Fibroblast of skin of back (primary cell): ENCODE results near the gene CHRNB1.

ENCODE experiments used
- DNase-seq: peaks from one replicate; pipeline ENCODE4 v3.0.0-alpha.2; 2013

CHRNB1 gene

GRCh38 chr17:7438656-7439460, 6.0 kb upstream of the CHRNB1 start:
- DNase-seq: no peak

DNA sequence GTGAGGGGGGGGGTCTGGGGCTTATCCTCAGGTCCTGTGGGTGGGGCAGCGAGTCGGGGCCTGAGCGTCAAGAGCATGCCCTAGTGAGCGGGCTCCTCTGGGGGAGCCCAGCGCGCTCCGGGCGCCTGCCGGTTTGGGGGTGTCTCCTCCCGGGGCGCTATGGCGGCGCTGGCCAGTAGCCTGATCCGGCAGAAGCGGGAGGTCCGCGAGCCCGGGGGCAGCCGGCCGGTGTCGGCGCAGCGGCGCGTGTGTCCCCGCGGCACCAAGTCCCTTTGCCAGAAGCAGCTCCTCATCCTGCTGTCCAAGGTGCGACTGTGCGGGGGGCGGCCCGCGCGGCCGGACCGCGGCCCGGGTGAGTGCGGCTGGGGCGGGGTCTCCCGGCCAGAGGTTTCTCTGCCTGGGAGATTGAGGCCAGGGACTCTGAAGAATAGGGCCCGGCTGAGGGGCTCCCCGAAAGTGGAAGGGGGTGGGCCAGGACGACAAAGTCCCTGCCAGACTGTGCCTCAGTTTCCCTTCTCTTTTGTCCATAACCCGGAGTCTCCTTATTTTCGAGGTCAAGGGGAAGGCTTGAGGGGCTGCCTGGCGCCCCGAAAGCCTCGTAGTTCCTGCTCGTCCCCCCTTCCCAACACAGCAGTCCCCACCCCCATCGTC, 5.3 kb upstream of the CHRNB1 start, which contains the start of gene FGF11:
FGF11 (plus strand) TSS at position 51 of the 651 bp plus-strand sequence; CDS start at position 160, 109 bp downstream.
- DNase-seq: no peak

DNA sequence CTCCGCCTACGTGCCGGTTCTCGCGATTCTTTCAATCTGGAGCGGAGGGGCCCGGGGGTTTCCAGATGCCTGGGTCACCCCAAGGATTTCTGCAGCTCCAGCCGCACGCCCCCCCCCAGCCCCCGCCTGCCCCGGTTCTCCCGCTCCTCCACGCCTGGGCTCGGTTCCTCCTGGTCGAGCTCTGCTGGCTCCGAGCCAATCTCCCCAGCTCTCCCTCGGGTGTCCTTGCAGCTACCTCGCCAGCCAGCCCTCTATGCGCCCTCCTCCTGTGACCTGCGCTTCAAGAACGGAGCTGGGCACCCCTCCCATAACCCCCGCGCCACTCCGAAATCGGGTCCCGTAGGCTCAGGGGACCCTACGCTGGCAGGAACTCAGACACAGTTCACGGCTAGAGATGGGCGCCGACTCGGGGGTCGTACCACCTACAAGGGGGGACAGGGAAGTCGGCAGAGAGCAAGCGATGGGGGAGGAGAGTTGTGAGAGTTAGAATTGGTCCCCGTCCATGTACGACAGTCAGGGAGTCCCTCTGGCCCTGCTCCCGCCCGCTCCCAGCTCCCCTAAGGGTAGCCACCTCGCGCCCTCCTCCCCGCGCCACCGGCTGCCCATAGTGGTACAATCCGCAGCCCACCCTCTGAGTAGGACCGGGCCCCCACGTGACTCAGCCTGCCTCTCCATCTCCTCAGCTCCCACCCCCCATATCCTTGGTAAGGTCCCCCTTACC, 4.6 kb upstream of the CHRNB1 start:
- peak; percentile 28 for DNase-seq

DNA sequence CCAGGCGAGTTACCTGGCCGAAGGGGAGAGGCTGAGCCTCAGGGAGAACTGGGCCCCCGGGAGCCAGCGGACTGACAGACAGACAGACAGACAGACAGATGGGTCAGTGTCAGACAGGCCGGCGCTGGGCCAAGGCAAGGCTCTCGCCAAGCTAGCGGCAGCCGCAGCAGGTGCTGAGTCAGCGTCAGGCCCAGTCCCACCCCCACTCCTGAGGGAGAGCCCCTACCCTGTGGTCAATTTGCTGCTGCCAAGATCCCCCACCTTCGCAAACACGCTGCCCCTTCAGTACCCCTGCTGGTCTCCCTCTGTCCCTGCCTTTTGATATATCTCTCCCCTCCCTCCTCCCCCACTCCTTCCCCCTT, 4.0 kb upstream of the CHRNB1 start:
- DNase-seq: no peak

GRCh38 chr17:7441266-7441665, 3.6 kb upstream of the CHRNB1 start:
- no peak for DNase-seq

- DNase-seq: no peak
These were observed 2.7 kb upstream of the CHRNB1 start for GRCh38 chr17:7442142-7442541.

GRCh38 chr17:7443499-7444485, 1.1 kb upstream of the CHRNB1 start:
- peak; percentile 82 for DNase-seq

DNA sequence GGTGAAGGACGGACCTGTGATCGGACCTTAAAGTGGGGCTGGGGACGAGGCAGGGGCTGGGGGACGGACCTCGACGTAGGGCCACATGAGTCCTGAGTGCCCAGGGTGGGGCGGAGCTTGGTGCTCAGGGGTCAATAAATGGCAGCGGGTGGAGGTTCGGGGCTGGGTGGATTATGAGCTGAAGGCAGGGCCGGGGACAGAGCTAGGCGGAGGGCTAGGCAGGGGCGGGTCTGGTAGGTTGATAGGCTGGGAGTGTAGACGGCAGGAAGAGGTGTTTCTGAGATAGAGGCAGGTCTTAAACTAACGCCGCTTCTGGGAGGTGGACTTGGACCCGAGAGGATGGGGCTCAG, 733 bp downstream of the CHRNB1 start:
- DNase-seq: no peak

GRCh38 chr17:7448461-7448860, 3.6 kb downstream of the CHRNB1 start:
- DNase-seq: no peak

- no peak for DNase-seq
These were observed 15.2 kb downstream of the CHRNB1 start for GRCh38 chr17:7459961-7460545.

- DNase-seq: no peak
These were observed 16.2 kb downstream of the CHRNB1 start for GRCh38 chr17:7460850-7461660.

DNA sequence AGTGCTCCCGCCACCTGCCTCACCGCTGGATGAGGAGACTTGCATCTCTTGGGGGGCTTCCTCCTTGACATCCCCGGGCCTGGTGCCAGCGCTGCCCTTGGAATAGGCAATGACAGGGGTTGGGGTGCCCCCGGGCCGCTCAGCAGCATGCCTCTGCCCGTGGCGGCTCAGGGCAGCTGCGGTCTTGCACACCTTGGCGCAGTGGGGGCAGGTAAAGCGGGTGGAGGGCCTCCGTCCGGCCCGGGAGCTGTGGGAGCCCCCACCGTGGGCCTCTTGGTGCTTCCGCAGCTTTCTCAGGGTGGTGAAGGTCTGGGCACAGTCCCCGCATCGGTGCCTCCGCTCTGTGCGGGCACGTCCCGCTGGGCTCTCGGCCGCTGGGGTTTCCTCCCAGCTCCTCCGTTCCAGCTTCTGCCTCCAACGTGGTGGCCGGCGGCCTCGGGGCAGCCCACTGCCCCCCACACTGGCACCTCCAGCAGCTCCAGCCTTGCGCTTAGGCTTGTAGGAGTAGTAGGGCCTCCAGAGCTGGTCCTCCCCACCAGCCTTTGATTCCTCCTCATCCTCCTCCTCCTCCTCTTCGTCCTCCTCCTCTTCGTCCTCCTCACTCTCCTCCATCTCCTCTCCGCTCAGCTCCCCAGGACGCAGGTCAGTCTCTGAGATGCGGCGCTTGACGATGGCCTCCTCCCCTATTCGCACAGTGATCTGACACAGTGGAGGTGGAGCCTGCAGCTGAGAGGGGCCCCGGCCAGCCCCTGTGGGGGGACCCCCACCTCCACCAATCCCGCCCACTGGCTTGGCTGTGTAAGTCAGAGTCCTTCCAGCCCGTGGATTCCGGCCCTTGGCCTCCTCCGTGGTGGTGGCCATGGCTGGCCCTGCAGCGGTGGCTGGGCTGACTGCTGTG, 17.9 kb downstream of the CHRNB1 start:
- no peak for DNase-seq

DNA sequence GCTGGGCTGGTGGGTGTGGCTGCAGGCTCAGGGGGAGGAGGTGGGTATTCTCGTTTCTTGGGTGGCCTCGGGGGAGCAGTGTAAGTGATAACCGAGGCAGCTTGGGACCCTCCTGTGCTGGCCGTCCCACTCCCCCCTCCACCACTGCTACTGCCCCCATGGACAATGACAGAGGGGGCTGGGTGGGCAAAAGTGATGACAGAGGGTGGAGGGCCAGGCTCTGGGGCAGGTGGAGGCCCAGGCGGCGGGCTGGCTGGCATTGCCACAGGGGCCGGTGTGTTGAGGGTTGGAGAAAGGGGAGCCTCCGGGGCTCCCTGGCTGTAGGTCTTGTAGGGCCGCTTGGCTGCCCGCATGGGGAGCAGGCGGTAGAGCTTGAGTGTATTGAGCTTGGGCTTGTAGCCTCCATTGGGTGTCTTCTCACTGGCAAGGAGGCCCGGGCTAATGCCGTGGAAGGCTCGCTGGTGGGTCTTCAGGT, 18.5 kb downstream of the CHRNB1 start:
- no peak for DNase-seq

DNA sequence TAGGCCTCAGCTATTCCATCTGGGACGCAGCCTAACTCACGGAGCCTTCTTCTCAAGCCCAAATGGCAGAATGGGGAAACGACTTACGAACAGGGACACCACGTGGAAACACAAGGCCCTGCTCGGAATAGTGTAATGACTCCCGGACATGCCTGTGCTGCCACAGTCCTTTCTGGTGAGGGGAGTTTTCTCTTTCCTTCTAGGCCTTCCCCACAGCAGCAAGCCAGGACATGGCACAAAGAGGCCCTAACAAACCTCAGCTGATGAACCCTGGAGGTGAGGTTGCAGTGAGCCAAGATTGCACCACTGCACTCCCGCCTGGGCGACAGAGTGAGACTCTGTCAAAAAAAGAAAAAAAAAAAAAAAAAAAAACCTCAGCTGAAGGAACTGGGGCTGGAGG, 19.2 kb downstream of the CHRNB1 start:
- DNase-seq: no peak

- DNase-seq: no peak
These were observed 20.9 kb downstream of the CHRNB1 start for GRCh38 chr17:7465597-7466275.

GRCh38 chr17:7466318-7466638, 21.4 kb downstream of the CHRNB1 start:
- no peak for DNase-seq

DNA sequence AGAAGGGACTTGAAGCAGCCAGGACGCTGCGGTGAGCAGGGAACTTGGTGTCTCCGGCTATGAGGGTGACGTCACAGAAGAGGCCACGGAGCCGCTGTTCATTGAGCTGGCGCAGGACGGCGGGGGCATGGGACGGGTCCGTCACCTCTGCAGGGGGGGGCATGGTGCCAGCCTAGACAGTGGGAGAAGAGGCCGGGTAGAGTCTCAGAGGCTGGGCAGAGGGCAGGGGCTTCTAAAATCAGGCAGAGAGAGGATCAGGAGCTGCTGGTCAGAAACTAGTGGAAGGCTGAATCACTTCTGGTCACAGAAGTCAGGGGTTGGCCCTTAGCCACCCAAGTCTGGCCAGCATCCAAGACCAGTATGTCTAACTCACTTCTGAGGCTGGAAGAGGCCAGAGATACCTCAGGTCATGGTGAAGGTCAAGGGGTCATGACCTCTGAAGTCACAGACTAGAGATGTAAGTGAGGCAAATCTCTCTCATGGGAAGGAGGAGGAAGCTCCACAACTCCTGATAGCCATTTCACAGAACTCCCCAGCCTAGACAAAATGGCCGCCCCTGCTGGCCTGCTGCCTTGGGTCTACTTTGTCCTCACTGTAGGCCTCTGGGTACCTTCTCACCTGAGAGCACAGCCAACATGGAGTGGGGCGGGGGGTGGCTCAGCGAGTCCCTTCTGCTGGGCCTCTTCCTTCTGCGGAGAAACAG, 21.9 kb downstream of the CHRNB1 start:
- no peak for DNase-seq

DNA sequence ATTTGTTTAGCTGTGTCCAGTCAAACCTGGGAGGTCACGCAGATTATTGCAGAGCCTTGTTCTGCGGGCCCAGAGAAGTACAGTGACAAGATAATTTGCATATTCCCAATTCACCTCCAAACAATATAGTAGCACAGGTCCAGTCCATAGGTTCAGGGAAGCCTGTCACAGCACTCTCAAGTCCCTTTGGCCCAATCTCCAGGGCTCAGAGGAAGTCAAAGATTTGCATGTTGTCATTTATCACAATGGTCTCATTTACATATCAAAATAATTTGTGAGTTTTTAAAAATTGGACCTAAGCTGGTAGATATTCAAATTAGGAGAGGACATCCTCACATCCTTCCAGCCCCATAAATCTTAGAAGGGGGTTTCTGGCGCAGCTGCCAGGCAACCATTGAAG, 22.6 kb downstream of the CHRNB1 start:
- no peak for DNase-seq

DNA sequence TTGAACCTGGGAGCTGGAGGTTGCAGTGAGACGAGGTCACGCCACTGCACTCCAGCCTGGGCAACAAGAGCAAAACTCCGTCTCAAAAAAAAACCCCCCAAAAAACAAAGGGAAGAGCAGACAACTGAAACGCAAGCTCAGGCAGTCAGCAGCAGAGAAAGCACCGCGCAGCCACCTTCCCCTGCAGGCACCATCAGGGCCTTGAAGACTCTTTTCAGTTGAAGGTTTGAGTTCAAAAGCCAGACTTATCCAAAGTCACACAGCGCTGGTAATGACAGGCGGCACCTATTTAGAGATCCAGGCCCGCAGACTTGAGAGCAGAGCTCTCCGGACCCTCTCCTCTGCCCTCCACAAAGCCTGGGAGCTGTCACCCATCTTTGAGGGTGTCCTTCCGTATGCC, 23.4 kb downstream of the CHRNB1 start:
- DNase-seq: no peak
